HuH-7 (cell line): ENCODE data around the gene ADCY10.
A peak's percentile ranks its signal among the peaks of the same experiment; 100 is the strongest.
"Not testable (repeated sequence)": the region's sequence is repeated elsewhere in the genome, so short reads cannot be mapped to it uniquely, and the experiment has no call there.

Experiments
- DNase-seq: peaks from one replicate; pipeline ENCODE4 v3.0.0; 2011; ENCODE audit warnings: low spot score

Gene ADCY10

DNA sequence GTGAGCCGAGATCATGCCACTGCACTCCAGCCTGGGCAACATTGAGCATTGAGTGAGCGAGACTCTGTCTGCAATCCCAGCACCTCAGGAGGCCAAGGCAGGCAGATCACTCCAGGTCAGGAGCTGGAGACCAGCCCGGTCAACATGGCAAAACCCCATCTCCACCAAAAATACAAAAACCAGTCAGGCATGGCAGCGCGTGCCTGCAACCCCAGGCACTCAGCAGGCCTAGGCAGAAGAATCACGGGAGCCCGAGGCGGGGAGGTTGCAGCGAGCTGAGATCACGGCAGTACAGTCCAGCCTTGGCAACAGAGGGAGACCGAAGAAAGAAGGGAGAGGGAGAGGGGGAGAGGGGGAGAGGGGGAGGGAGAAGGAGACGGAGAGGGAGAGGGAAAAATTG, 107.3 kb downstream of the ADCY10 start:
- not testable (repeated sequence) for DNase-seq

GRCh38 chr1:167806235-167806634, 107.7 kb downstream of the ADCY10 start:
- DNase-seq = not testable (repeated sequence)

DNA sequence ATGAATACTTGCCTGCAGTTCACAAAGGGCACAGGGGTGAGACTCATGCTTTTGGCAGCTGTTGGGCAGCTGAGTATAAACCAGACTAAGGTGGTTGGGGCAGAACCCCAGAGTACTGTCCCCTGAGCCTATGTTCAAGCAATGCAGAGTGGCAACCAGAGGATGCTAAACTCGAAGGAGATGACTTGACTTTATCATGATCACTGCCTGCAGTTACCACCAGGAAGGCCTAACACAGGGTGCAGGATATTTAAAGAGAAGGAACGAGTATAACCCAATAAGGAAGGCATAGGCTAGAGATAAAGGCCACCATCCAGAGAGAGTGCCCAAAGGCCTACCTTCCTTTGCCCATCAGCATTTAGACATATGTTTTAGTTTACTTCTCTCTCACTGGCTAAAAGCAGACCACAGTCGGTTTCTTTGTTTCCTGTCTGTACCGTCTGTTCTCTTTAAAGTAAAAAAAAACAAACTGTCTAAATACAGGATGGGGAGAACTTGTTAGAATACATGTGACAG, 108.8 kb downstream of the ADCY10 start:
- no peak for DNase-seq

DNA sequence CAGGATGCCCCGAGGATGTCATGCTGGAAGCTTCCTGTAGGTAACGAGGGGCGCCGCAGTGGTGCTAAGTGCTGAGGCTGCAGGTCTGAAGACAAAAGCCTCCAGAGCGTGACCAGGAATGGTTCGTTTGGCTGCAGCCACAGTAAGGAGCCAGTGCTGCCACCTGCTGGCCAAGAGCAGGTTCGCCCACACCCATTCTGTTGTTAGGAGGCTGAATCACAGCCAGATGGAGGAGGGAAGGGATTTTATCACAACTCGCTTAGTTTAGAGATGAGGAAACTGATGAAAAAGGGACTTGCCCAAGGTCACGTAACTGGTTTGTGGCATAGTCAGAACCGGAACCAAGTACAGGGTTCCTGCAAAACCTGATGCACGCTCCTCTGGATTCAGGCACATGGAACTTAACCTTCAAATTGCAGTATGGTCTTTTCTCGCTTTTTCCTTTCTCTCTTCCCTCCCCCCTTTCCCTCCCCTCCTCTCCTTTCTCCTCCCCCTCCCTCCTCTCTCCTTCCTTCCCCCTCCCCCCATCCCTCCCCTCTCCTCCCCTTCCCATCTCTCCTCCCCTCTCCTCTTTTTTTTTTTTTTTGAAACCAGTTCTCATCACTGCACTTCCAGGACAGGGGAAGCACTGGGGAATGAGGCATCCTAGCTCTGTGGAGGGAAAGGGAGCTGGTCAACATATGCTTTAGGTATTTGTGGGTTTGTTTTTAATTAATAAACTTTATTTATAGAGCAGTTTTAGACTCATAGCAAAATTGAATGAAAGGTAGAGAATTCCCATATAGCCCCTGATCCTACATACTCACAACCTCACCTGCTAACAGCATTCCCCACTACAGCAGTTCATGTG, 110.4 kb downstream of the ADCY10 start:
- DNase-seq = peak; percentile 92

DNA sequence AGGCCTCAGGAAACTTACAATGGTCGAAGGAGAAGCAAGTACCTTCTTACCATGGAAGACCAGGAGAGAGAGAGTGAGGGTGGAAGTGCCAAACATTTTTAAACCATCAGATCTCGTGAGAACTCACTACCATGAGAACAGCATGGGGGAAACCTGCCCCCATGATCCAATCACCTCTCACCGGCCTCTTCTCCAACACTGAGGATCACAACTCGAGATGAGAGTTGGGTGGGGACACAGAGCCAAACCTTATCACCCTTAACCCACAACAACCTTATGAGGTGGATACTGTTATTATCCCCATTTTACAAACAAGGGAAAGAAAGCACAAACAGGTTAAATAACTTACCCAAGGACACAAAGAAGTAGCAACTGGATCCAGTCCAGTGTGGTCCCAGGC, 111.7 kb downstream of the ADCY10 start:
- no peak for DNase-seq

DNA sequence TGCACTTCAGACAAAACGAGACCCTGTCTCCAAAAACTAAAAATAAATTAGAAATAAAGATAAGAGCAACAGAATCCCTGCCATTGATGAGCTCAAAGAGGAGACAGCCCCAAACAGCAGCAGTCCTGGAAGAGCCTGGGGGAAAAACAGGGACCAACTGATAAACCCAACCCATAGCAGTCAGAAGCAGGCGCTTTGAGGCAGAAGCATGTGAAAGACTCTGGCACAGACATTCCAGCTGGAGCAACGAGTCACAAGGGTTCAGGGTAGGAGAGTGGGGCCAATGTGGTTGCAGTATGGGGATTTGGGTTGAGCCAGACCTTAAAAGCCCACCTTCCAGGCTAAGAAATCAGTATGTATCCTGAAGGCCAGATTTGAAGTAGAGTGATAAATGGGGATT, 113.7 kb downstream of the ADCY10 start:
- no peak for DNase-seq

DNA sequence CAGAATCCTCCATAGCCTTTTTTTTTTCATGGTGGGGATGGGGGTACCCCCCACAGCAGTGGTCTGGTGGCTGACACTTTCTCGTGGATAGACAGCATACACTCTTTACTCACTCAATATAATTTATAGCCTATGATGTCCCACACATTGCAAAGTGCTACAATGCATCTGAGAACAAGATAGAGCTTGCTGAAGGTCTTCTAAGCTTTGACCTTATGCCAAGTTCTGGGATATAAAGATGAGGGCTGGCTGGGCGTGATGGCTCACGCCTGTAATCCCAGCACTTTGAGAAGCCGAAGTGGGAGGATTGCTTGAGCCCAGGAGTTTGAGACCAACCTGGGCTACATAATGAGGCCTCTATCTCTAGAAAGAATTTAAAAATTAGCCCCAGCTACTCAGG, 114.2 kb downstream of the ADCY10 start:
- DNase-seq = no peak

DNA sequence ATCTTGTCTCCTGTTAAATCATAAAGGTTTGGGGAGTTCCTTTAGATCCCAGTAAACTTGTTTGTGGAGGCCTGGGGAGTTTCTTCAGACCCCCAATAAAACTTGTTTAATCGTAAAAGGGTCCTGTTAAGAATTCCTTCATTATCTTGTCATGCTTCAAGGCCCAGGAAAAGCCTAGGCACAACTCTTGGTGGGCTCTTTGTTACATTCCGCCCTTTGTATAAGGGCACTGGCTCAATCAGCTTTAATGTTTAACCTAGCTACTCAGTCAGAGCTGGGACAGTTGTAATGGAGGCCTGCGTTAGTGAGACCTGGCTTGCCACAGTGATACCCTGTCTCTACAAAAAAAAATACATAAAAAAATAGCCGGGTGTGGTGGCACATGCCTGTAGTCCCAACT, 115.0 kb downstream of the ADCY10 start:
- no peak for DNase-seq

- peak; percentile 20 for DNase-seq
These were observed 116.9 kb downstream of the ADCY10 start for GRCh38 chr1:167797015-167797414.

DNA sequence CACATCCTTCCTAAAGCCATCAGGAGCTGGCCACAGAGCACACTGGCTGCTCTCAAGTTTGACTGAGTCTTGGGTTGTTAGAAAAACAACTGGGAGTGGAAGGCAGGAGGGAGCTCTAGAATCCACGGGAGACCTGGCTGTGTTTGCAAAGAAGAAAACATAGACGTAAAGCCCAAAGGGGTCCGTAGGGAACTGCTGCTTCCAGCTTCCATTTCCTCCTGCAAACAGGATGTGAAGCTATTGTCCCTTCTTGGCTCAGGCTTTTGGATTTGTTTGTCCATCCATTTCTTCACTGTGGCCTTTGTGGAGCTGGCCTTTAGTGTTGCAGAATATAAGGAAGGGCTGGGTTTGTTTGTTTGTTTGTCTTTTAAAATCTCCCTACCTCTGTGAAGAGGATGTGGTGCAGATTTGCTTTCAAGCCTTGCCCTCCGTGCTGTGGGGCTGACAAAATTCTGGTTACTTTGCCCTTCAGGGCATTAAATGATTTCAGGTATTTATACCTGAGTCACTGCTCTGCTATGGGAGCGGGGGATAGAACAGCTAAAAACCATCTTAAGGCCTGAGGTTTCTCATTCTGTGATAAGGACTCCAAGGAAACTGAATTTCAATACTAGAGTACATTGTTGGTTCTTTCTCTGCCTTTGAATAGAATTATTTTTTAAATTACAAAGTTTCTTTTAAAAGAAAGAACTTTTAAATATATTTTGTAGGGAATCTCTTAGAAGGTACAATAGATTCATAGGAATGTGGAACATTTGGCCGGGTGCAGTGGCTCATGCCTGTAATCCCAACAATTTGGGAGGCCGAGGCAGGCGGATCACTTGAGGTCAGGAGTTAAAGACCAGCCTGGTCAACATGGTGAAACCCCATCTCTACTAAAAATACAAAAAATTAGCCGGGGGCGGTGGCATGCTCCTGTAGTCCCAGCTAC, 117.9 kb downstream of the ADCY10 start:
- no peak for DNase-seq

- DNase-seq = no peak
These were observed 119.9 kb downstream of the ADCY10 start for GRCh38 chr1:167794043-167794442.

GRCh38 chr1:167792188-167792565, 121.8 kb downstream of the ADCY10 start:
- no peak for DNase-seq

DNA sequence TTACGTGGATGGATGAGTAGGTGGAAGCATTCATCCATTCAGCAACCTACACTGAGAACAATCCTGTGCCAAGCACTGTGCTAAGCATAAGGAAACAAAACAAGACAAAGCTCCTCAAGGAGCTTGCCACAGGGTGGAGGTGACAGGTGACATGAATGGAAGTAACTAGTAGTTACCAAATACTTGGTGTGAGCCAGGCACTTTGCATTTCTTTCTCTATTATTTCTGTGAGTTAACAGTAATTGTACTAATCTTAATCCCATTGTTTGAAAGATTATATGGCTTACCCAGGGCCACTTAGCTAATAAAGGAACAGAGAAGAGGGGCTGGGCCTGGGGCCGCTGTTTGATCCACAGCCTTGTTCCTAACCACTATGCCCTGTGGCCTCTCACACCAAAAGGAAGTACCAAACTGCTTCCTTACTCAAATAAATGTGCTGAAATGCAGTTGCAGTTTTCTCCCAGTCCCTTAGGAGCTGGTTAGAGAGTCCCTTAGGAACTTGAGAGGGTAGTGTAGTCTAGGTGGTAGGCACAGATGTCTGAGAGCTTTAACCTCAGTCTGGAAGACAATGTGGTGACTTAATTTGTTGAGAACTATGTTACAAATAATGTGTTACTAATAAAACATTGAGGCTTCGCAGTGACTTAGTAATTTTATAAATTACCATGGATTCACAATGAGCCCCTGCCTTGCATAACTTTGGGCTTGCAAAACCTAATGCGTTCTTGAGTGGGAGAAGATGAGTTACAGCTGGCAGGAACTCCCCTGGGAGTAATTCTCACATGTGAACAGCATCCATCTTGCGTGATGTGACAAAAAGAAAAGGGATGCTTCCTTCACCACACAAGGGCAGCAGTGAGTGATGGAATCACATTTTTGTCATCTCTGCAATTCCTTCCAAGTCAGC, 122.4 kb downstream of the ADCY10 start:
- DNase-seq = no peak

DNA sequence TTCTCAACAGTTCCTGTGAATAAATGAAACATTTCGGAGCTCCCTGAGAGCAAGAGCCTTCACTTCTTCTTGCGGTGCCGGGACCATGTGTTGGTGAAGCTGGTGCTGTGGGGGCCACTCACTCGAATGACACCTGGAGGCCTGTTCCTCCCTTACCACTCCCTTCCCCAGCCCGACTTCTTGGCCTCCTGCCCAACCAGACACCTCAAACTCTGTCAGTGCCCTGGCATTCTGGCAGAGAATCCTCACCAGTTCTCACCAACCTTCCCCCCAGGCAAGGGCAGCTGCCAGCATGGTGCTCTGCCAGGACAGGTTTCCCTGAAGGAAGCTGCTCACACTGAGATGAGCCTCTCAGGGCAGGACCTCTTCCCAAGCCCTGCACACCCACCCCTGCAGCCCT, 123.8 kb downstream of the ADCY10 start:
- no peak for DNase-seq

DNA sequence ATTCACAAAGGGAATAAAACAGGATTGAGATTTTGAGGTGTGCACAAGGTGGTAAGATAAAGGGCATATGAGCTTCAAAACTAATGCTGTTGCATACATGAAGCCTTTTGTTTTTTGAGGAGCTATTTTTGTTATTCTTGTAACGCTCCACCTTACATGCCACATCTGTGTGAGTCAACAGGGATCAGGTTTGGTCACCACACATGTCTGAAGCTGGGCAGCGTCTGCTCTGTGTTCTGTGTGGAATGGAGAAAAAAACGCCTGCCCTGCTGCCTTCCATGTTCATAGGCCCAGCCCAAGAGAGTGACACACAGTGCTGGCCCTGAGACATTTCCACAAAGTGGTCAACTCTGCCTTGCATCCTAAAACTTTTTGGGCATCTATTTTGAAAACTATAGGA, 124.4 kb downstream of the ADCY10 start:
- no peak for DNase-seq

DNA sequence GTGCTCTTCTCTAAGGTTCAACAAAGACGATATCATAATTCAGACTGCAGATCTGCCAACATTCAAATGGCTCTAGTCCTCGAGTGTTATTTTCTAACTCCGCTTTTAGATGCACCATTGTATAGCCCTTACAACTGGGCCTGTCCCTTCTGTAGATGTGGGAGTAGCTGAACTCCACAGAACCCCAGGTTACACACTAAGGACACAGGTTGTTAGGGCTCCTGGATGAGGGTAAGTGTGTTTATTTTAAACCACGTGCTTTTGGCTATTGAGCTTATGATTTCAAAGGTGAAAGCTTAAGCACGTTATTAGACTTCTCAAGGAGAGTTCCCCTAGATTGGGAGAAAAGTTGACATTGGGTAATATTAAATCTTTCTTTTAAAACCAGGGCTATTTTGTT, 127.4 kb downstream of the ADCY10 start:
- no peak for DNase-seq

DNA sequence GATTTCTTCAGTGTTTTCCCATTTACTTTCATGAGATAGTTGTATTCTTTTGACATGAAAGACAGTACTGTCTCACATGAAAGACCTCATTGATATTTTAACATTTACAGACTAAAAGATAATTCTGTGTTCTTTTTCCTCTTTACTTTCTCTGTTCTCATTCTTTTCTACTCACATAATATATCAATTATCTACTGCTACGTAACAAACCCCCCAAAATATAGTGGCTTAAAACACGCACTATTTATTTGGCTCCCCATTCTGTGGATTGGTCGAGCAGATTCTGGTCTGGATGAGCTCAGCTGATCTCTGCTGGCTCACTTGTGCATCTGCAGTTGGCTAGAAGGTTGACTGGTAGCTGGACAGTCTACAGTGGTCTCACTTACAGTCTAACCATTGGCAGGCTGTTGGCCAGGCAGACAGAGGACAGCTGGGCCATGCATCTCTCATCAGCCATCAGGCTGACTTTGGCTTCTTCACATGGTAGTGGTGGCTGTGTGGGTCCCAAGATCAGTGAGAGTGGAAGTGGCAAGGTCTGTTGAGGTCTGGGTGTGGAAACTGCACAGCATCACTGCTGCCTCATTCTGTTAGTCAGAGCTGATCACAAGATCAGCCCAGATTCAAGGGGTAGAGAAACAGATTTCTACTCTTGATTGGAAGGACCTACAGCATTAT, 128.9 kb downstream of the ADCY10 start:
- no peak for DNase-seq

- no peak for DNase-seq
These were observed 131.0 kb downstream of the ADCY10 start for GRCh38 chr1:167782946-167783345.

DNA sequence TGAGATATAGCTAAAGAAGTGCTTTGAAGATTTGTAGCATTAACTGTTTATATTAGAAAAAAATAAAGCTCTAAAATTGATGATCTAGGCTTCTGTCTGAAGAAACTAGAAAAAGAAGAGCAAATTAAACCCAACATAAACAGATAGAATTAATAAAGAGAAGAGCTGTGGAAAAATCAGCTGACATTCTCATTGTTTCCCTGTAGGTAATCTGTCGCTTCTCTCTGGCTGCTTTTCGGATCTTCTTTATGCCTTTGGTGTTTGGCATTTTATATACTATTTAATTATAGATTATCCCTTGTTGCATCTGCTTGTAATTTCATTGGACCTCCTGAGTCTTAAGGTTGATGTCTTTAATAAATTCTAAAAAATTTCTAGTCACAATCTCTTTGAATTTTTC, 132.4 kb downstream of the ADCY10 start:
- DNase-seq = no peak

GRCh38 chr1:167777269-167777650, 136.7 kb downstream of the ADCY10 start:
- no peak for DNase-seq

- no peak for DNase-seq
These were observed 137.2 kb downstream of the ADCY10 start for GRCh38 chr1:167776616-167777268.
